HCT116 (cell line): Measurements from ENCODE around the gene MAP4. TPM values are rescaled to one million over a fixed set of nuclear protein-coding genes. Genes with fewer than 3 reads are reported as not detected.

Experiments used
- ATAC-seq: fragments of 200-7000 bp; cut with Tn5 transposase; 2 replicates; pipeline ENCODE4 v1.9.1; 2020; ENCODE audit warnings: mild to moderate bottlenecking, moderate library complexity
- BruUV-seq: library from RNA; stranded (reverse); fragments of 400-500 nt; replicated peaks from 2 replicates; lab custom pipeline; 2021; lab: Mats Ljungman, UMichigan
- CTCF ChIA-PET: fragments of 300-600 bp; sonication (Branson Sonifier 250); formaldehyde crosslinking; loops from one replicate; lab custom pipeline; 2021; ENCODE audit warnings: antibody characterized with exemption; lab: Charles Lee
- POLR2A ChIA-PET: fragments of 300-600, 350-600 bp; sonication (Branson Sonifier 250); formaldehyde crosslinking; loops from one replicate; lab custom pipeline; 2021; ENCODE audit warnings: antibody characterized with exemption; lab: Charles Lee
- RAD21 ChIA-PET, 2 experiments: fragments of 300-600 bp; sonication (Branson Sonifier 250); formaldehyde crosslinking; loops; one replicate each; lab custom pipeline; 2023; ENCODE audit warnings: low total read pairs in 2 of 2; ENCODE audit not compliant: uncharacterized antibody in 2 of 2, unreplicated experiment in 2 of 2, low non-redundant PET in 1 of 2; lab: Charles Lee
- DNase-seq: peaks from one replicate; pipeline ENCODE4 v3.0.0-alpha.2; 2010; ENCODE audit warnings: low read depth, low spot score
- H2AFZ ChIP-seq: fragments of 200-600 bp; shearing (Covaris generic), sonication (generic); 2 replicates; pipeline ENCODE4 v1.6.1; 2017; ENCODE audit warnings: low read depth, mixed run types, mixed read lengths, antibody characterized with exemption, low read length; ENCODE audit not compliant: poor library complexity, severe bottlenecking
- H3K27ac ChIP-seq: 2 replicates; pipeline ENCODE4 v1.5.1; 2012; ENCODE audit warnings: low read depth, low read length
- H3K27me3 ChIP-seq: fragments of 200-600 bp; sonication (generic); 2 replicates; pipeline ENCODE4 v1.6.1; 2016; ENCODE audit warnings: mixed run types, low read length, mixed read lengths; ENCODE audit not compliant: insufficient read depth
- H3K36me3 ChIP-seq, 2 experiments: fragments of 200-500 bp in 1 of 2; fragments of 200-600 bp in 1 of 2; sonication (Bioruptor generic) in 1 of 2; sonication (generic) in 1 of 2; 2 replicates each; pipeline versions ENCODE4 v1.5.1 to v1.6.1; 2014 to 2016; ENCODE audit warnings: low read length in 2 of 2, inconsistent platforms in 1 of 2, mixed read lengths in 1 of 2, mixed run types in 1 of 2; ENCODE audit not compliant: insufficient read depth in 2 of 2, control insufficient read depth in 1 of 2
- H3K4me1 ChIP-seq, 2 experiments: fragments of 200-600 bp in 1 of 2; sonication (generic) in 1 of 2; 2 replicates each; pipeline versions ENCODE4 v1.5.1 to v1.6.1; 2012 to 2017; ENCODE audit warnings: low read length in 2 of 2, inconsistent platforms in 1 of 2, mild to moderate bottlenecking in 1 of 2, mixed read lengths in 1 of 2, mixed run types in 1 of 2, moderate library complexity in 1 of 2; ENCODE audit not compliant: insufficient read depth in 2 of 2, control insufficient read depth in 1 of 2
- H3K4me2 ChIP-seq: fragments of 200-600 bp; sonication (generic); 2 replicates; pipeline ENCODE4 v1.6.1; 2017; ENCODE audit warnings: mixed run types, low read length, mixed read lengths
- H3K4me3 ChIP-seq, 2 experiments: fragments of 200-600 bp in 1 of 2; sonication (generic) in 1 of 2; replicated peaks in 1 of 2; 2 replicates each; pipeline ENCODE4 v1.5.1; 2011 to 2016; ENCODE audit warnings: low read length in 2 of 2, control low read depth in 1 of 2, low read depth in 1 of 2, mild to moderate bottlenecking in 1 of 2, mixed read lengths in 1 of 2, mixed run types in 1 of 2
- H3K79me2 ChIP-seq: fragments of 200-600 bp; sonication (generic); 2 replicates; pipeline ENCODE4 v1.6.1; 2017; ENCODE audit warnings: mild to moderate bottlenecking, mixed run types, low read length, moderate library complexity, mixed read lengths; ENCODE audit not compliant: insufficient read depth
- H3K9ac ChIP-seq: fragments of 200-600 bp; sonication (generic); 2 replicates; pipeline ENCODE4 v1.6.1; 2016; ENCODE audit warnings: low read length, mixed read lengths
- H3K9me2 ChIP-seq: fragments of 200-600 bp; sonication (generic), shearing (Covaris generic); 2 replicates; pipeline ENCODE4 v1.6.1; 2017; ENCODE audit warnings: mixed run types, mild to moderate bottlenecking, moderate library complexity; ENCODE audit not compliant: insufficient read depth
- H3K9me3 ChIP-seq, 2 experiments: fragments of 200-500 bp in 1 of 2; fragments of 200-600 bp in 1 of 2; sonication (Bioruptor generic) in 1 of 2; sonication (generic) in 1 of 2; 2 replicates each; pipeline ENCODE4 v1.6.1; 2014 to 2017; ENCODE audit warnings: low read length in 2 of 2, mixed read lengths in 2 of 2, inconsistent platforms in 1 of 2, low read depth in 1 of 2, mild to moderate bottlenecking in 1 of 2, mixed run types in 1 of 2, moderate library complexity in 1 of 2; ENCODE audit not compliant: control insufficient read depth in 1 of 2, insufficient read depth in 1 of 2
- H4K20me1 ChIP-seq: fragments of 200-600 bp; sonication (generic), shearing (Covaris generic); 2 replicates; pipeline ENCODE4 v1.6.1; 2017; ENCODE audit warnings: mixed run types, mild to moderate bottlenecking, moderate library complexity; ENCODE audit not compliant: insufficient read depth
- ATF3 ChIP-seq: IDR thresholded peaks from 2 replicates; pipeline ENCODE4 v1.6.1; 2012
- CBX3 ChIP-seq: IDR thresholded peaks from 2 replicates; pipeline ENCODE4 v1.6.1; 2012; ENCODE audit warnings: low read depth
- EGR1 ChIP-seq: IDR thresholded peaks from 2 replicates; pipeline ENCODE4 v1.6.1; 2012; ENCODE audit warnings: low read depth
- EZH2phosphoT487 ChIP-seq: fragments of 200-600 bp; IDR thresholded peaks from 2 replicates; pipeline ENCODE4 v1.6.1; 2018; ENCODE audit warnings: antibody characterized with exemption, borderline replicate concordance
- SIN3A ChIP-seq: IDR thresholded peaks from 2 replicates; pipeline ENCODE4 v1.6.1; 2012; ENCODE audit warnings: low read depth
- SP1 ChIP-seq: IDR thresholded peaks from 2 replicates; pipeline ENCODE4 v1.6.1; 2012; ENCODE audit warnings: low read depth
- YY1 ChIP-seq: IDR thresholded peaks from 2 replicates; pipeline ENCODE4 v1.6.1; 2011; ENCODE audit warnings: low read length, low read depth, moderate library complexity, mild to moderate bottlenecking; ENCODE audit not compliant: insufficient replicate concordance; ENCODE audit errors: extremely low read depth
- intact Hi-C: fragments of 100-400 bp; cut with micrococcal nuclease; formaldehyde crosslinking; loops from 2 replicates; pipeline ENCODE4 v1.10.0; 2022
- total RNA-seq: library from RNA; stranded (reverse); gene quantifications from one replicate; pipeline ENCODE4 v1.2.1, GENCODE V29; 2021; ENCODE audit not compliant: unreplicated experiment
- TF ChIP-seq, protein P1 (sequence below), 3 experiments: fragments of 200-600 bp in 1 of 3; sonication (generic) in 1 of 3; IDR thresholded peaks in 2 of 3; conservative IDR thresholded peaks in 1 of 3; 2 replicates each; pipeline ENCODE4 v1.5.1; 2012 to 2017; ENCODE audit warnings: low read depth in 2 of 3, low read length in 2 of 3, antibody characterized with exemption in 1 of 3, borderline replicate concordance in 1 of 3, control low read depth in 1 of 3, mild to moderate bottlenecking in 1 of 3, mixed read lengths in 1 of 3, mixed run types in 1 of 3, moderate library complexity in 1 of 3; ENCODE audit not compliant: insufficient read depth in 1 of 3
- TF ChIP-seq, protein P2 (sequence below): IDR thresholded peaks from 2 replicates; pipeline ENCODE4 v1.6.1; 2011; ENCODE audit warnings: mild to moderate bottlenecking, low read length, moderate library complexity; ENCODE audit not compliant: insufficient replicate concordance; ENCODE audit errors: extremely low read depth

The MAP4 gene
- total RNA-seq, 1 experiment from 2014 or later, result 200 TPM

DNA sequence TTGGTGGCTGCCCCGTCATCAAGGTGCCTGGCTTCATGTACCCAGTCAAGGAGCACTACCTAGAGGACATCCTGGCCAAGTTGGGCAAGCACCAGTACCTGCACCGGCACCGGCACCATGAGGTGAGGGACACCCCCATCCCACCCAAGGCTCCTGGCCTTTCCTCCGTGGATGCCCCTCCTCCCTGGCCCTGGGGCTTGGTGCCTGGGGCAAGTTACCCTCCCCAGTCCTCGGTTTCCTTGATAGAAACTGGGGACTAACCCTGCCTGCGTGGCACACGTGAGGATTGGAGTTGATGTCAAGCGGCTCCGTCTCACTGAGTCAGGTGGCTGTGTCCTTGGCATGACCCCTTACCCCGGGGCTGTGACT, 169.4 kb downstream of the MAP4 start:
- Histone ChIP-seq H3K9me2 (no peaks in the 10 kb centered on the region), H4K20me1 (no peaks in the 10 kb centered on the region), H3K27me3 (no peaks in the 10 kb centered on the region), H3K9ac (no peak overlapping the region), H3K36me3 (peaks cover 42 to 76% of the 10 kb centered on the region in 2 experiments; a peak in 3 of 4 replicates), H3K9me3 (no peaks in the 10 kb centered on the region), H3K4me2 (no peak overlapping the region), H2AFZ (no peak overlapping the region), H3K79me2 (peaks cover 18% of the 10 kb centered on the region; the same call in 1 of the 2 replicates), H3K27ac (no peak overlapping the region), H3K4me3 (no peak overlapping the region), H3K4me1 (no peaks in the 10 kb centered on the region)
- ATAC-seq, result no peak
- TF ChIP-seq SP1, result no peak
- no peak for TF ChIP-seq ATF3
- no peak for TF ChIP-seq EZH2phosphoT487
- TF ChIP-seq, protein P1, sequence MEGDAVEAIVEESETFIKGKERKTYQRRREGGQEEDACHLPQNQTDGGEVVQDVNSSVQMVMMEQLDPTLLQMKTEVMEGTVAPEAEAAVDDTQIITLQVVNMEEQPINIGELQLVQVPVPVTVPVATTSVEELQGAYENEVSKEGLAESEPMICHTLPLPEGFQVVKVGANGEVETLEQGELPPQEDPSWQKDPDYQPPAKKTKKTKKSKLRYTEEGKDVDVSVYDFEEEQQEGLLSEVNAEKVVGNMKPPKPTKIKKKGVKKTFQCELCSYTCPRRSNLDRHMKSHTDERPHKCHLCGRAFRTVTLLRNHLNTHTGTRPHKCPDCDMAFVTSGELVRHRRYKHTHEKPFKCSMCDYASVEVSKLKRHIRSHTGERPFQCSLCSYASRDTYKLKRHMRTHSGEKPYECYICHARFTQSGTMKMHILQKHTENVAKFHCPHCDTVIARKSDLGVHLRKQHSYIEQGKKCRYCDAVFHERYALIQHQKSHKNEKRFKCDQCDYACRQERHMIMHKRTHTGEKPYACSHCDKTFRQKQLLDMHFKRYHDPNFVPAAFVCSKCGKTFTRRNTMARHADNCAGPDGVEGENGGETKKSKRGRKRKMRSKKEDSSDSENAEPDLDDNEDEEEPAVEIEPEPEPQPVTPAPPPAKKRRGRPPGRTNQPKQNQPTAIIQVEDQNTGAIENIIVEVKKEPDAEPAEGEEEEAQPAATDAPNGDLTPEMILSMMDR (IDR thresholded peaks at IDR 0.05 in 2 of 3, conservative IDR thresholded peaks at IDR 0.05 in 1 of 3; ENCODE audit: borderline replicate concordance in 1 of 3, insufficient read depth in 1 of 3, low read depth in 2 of 3, low read length in 2 of 3), result no peak
- no peak for TF ChIP-seq EGR1
- TF ChIP-seq, protein P2, sequence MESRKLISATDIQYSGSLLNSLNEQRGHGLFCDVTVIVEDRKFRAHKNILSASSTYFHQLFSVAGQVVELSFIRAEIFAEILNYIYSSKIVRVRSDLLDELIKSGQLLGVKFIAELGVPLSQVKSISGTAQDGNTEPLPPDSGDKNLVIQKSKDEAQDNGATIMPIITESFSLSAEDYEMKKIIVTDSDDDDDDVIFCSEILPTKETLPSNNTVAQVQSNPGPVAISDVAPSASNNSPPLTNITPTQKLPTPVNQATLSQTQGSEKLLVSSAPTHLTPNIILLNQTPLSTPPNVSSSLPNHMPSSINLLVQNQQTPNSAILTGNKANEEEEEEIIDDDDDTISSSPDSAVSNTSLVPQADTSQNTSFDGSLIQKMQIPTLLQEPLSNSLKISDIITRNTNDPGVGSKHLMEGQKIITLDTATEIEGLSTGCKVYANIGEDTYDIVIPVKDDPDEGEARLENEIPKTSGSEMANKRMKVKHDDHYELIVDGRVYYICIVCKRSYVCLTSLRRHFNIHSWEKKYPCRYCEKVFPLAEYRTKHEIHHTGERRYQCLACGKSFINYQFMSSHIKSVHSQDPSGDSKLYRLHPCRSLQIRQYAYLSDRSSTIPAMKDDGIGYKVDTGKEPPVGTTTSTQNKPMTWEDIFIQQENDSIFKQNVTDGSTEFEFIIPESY, result no peak
- no peak for TF ChIP-seq SIN3A
- no peak for TF ChIP-seq CBX3
- no peak for TF ChIP-seq YY1
- no peak for DNase-seq
- ChIA-PET POLR2A (no interaction called here), CTCF (no interaction called here), RAD21 (no interaction called here)
- no TSS peak for BruUV-seq
- intact Hi-C loops, result no loop called here
